ENCODE results near the gene SCUBE1. TPM values are rescaled to one million over a fixed set of nuclear protein-coding genes. Genes with fewer than 3 reads are reported as not detected.
A peak's percentile ranks its signal among the peaks of the same experiment; 100 is the strongest.

SCUBE1 gene
- total and polyA plus RNA-seq, 10 of the 15 experiments (the other 5 are each of a cell fraction or from before 2014, with no cell fraction given): not detected

GRCh38 chr22:43186272-43187170 lies 156.7 kb downstream of the SCUBE1 start, which contains the start of gene TTLL12 (continued):
- TF ChIP-seq IRF5 (IDR thresholded peaks at IDR 0.05; ENCODE audit: borderline replicate concordance) (no peak), SMARCA5 (IDR thresholded peaks at IDR 0.05) (peak; percentile 72; the same call in 1 of the 2 replicates), ETV6 (conservative IDR thresholded peaks at IDR 0.05 in 1 of 2, IDR thresholded peaks at IDR 0.05 in 1 of 2; ENCODE audit: borderline replicate concordance in 1 of 2, low read depth in 1 of 2) (no peak), GATAD2B (conservative IDR thresholded peaks at IDR 0.05; ENCODE audit: low read depth) (peak; percentile 90), ZNF592 (IDR thresholded peaks at IDR 0.05) (peak; percentile 21; the same call in 1 of the 2 replicates), NR2F1 (conservative IDR thresholded peaks at IDR 0.05) (peak; percentile 56), STAT1 (conservative IDR thresholded peaks at IDR 0.05) (no peak), KAT2A (conservative IDR thresholded peaks at IDR 0.05; ENCODE audit: control insufficient read depth, low read depth, low read length) (no peak), EED (IDR thresholded peaks at IDR 0.05; ENCODE audit: low read depth) (no peak), FOS (IDR thresholded peaks at IDR 0.05; ENCODE audit: borderline replicate concordance, extremely low read depth, insufficient read length) (no peak), IRF4 (IDR thresholded peaks at IDR 0.05; ENCODE audit: low read depth, low read length) (no peak), ATF2 (IDR thresholded peaks at IDR 0.05; ENCODE audit: low read length) (no peak), POLR2A (IDR thresholded peaks at IDR 0.05; ENCODE audit: low read depth, low read length) (peak; percentile 75), CBFB (IDR thresholded peaks at IDR 0.05; ENCODE audit: low read depth) (no peak), RUNX3 (IDR thresholded peaks at IDR 0.05; ENCODE audit: low read length) (no peak), MYC (IDR thresholded peaks at IDR 0.05; ENCODE audit: insufficient read depth, insufficient read length, insufficient replicate concordance, low read length, severe bottlenecking) (peak; percentile 91), BMI1 (IDR thresholded peaks at IDR 0.05; ENCODE audit: borderline replicate concordance) (no peak), IKZF2 (IDR thresholded peaks at IDR 0.05) (no peak), SUZ12 (IDR thresholded peaks at IDR 0.05; ENCODE audit: unreplicated experiment) (no peak), E4F1 (IDR thresholded peaks at IDR 0.05; ENCODE audit: borderline replicate concordance, partially characterized antibody) (no peak)

All from GM12878 (cell line).